DOHH2 (cell line): Measurements from ENCODE around the gene HIPK2.

ENCODE experiments used
- H3F3A ChIP-seq: fragments of 200-600 bp; sonication (generic), shearing (Covaris generic); 2 replicates; pipeline ENCODE4 v1.6.0; 2016; ENCODE audit warnings: antibody characterized with exemption, mild to moderate bottlenecking; ENCODE audit not compliant: control insufficient read depth, insufficient read depth
- H3K27ac ChIP-seq: fragments of 200-600 bp; sonication (generic); 2 replicates; pipeline ENCODE4 v1.5.1; 2014; ENCODE audit warnings: low read depth, mild to moderate bottlenecking, low read length, moderate library complexity
- H3K27me3 ChIP-seq: fragments of 200-600 bp; sonication (generic); 2 replicates; pipeline ENCODE4 v1.6.1; 2014; ENCODE audit warnings: mild to moderate bottlenecking, low read length, mixed read lengths; ENCODE audit not compliant: control insufficient read depth
- H3K36me3 ChIP-seq: fragments of 200-600 bp; sonication (generic); 2 replicates; pipeline ENCODE4 v1.6.1; 2014; ENCODE audit warnings: mild to moderate bottlenecking, low read length, moderate library complexity, mixed read lengths; ENCODE audit not compliant: control insufficient read depth
- H3K4me1 ChIP-seq: fragments of 200-600 bp; sonication (generic); 2 replicates; pipeline ENCODE4 v1.6.1; 2014; ENCODE audit warnings: mild to moderate bottlenecking, low read length, mixed read lengths; ENCODE audit not compliant: control insufficient read depth
- H3K4me2 ChIP-seq: fragments of 200-600 bp; sonication (generic); 2 replicates; pipeline ENCODE4 v1.6.0; 2014; ENCODE audit warnings: mild to moderate bottlenecking, low read length, moderate library complexity
- H3K4me3 ChIP-seq: fragments of 200-600 bp; sonication (generic); 2 replicates; pipeline ENCODE4 v1.5.1; 2014; ENCODE audit warnings: mild to moderate bottlenecking, low read length, mixed read lengths
- H3K79me2 ChIP-seq: fragments of 200-600 bp; sonication (generic); 2 replicates; pipeline ENCODE4 v1.6.1; 2014; ENCODE audit warnings: mild to moderate bottlenecking, low read length, mixed read lengths; ENCODE audit not compliant: control insufficient read depth
- H3K9me2 ChIP-seq: fragments of 200-600 bp; sonication (generic); replicated peaks from 2 replicates; pipeline ENCODE4 v1.6.1; 2014; ENCODE audit warnings: mild to moderate bottlenecking, low read length, mixed read lengths; ENCODE audit not compliant: control insufficient read depth
- H3K9me3 ChIP-seq: fragments of 200-600 bp; sonication (generic); 2 replicates; pipeline ENCODE4 v1.6.1; 2014; ENCODE audit warnings: antibody characterized with exemption, low read length, mixed read lengths; ENCODE audit not compliant: control insufficient read depth, insufficient read depth
- H4K20me1 ChIP-seq: fragments of 200-600 bp; sonication (generic); 2 replicates; pipeline ENCODE4 v1.6.0; 2014; ENCODE audit warnings: low read depth, mild to moderate bottlenecking, antibody characterized with exemption, low read length, moderate library complexity; ENCODE audit not compliant: control insufficient read depth, insufficient read depth
- CTCF ChIP-seq: fragments of 200-600 bp; sonication (generic); IDR thresholded peaks from one replicate; pipeline ENCODE4 v1.5.1; 2014; ENCODE audit warnings: antibody characterized with exemption, mild to moderate bottlenecking, low read depth, low read length; ENCODE audit not compliant: poor library complexity, severe bottlenecking
- EZH2phosphoT487 ChIP-seq: fragments of 200-600 bp; sonication (generic); IDR thresholded peaks from 2 replicates; pipeline ENCODE4 v1.6.1; 2017; ENCODE audit warnings: borderline replicate concordance, mild to moderate bottlenecking, antibody characterized with exemption, low read length, moderate library complexity, mixed read lengths

The HIPK2 gene

DNA sequence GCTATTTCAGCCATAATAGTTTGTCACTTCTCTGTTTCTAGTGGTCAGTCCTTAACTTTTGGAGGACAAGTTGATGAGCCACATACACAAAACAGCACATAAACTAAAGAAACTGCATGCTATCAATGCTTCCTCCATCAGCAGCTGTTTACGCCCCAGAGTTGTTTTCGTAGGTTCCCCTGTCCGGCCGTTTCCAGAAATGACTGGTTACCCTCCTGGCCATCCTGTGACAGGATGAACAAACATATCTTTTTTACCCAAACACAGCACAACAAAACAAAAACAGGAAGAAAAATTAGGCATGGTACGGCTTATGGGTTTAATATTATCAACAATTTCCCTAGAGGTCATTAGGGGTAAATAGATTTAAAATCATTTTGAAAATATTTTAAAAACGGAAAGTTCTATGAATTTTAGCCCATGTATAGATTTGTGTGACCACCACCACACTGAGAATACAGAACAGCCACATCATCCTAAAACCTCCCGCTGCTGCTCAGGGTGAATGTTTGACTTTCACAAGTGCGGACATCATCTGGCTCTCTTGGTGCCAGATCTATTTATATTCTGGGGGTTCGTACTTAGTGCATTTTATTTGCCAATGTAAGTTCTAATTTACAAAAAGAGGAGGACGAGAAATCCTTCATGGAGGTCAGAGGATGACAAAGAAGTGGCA, 74.8 kb downstream of the HIPK2 start:
- Histone ChIP-seq H3K9me2 (no peaks in the 10 kb centered on the region), H3K36me3 (no peaks in the 10 kb centered on the region), H4K20me1 (no peaks in the 10 kb centered on the region), H3K79me2 (no peaks in the 10 kb centered on the region), H3F3A (no peaks in the 10 kb centered on the region), H3K27me3 (peaks cover 28% of the 10 kb centered on the region), H3K4me1 (no peaks in the 10 kb centered on the region), H3K9me3 (no peaks in the 10 kb centered on the region), H3K27ac (no peak overlapping the region), H3K4me3 (no peak overlapping the region), H3K4me2 (no peak overlapping the region)
- TF ChIP-seq CTCF, result no peak
- no peak for TF ChIP-seq EZH2phosphoT487

DNA sequence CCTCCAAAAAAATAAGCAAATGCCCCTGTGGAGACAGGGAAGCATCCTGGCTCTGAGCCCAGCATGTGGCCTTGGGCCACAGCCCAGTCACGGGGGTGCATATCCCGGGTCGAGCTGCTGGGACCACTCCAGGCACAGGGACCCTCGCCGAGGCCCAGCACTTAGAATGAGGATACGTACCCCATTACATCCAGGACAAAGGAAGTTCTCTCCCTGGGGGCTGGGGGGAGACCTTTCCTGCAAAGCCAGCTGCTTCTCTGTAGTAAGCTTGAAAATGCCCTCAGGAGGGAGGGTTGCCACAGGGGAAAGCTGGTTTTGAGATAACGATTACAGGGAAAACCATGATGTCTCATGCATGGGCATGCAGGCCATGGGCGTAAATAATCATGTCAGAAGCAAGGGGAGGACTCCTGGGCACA, 75.5 kb downstream of the HIPK2 start:
- Histone ChIP-seq H3K27me3 (peaks cover 28% of the 10 kb centered on the region), H3K9me3 (no peaks in the 10 kb centered on the region), H3K9me2 (no peaks in the 10 kb centered on the region), H3K4me2 (no peak overlapping the region), H3F3A (no peaks in the 10 kb centered on the region), H3K27ac (no peak overlapping the region), H4K20me1 (no peaks in the 10 kb centered on the region), H3K4me1 (no peaks in the 10 kb centered on the region), H3K4me3 (no peak overlapping the region), H3K79me2 (no peaks in the 10 kb centered on the region), H3K36me3 (no peaks in the 10 kb centered on the region)
- TF ChIP-seq EZH2phosphoT487, result no peak
- TF ChIP-seq CTCF, result no peak

GRCh38 chr7:139701908-139702307, 75.9 kb downstream of the HIPK2 start:
- Histone ChIP-seq H3K4me1 (no peaks in the 10 kb centered on the region), H4K20me1 (no peaks in the 10 kb centered on the region), H3K27me3 (peaks cover 28% of the 10 kb centered on the region), H3K4me3 (no peak overlapping the region), H3K4me2 (no peak overlapping the region), H3F3A (no peaks in the 10 kb centered on the region), H3K79me2 (no peaks in the 10 kb centered on the region), H3K36me3 (no peaks in the 10 kb centered on the region), H3K9me3 (no peaks in the 10 kb centered on the region), H3K27ac (no peak overlapping the region), H3K9me2 (no peaks in the 10 kb centered on the region)
- TF ChIP-seq EZH2phosphoT487 (no peak), CTCF (no peak)
